GM13976 (cell line): ENCODE data around the gene MTFR2.
A peak's percentile ranks its signal among the peaks of the same experiment; 100 is the strongest.
"Not testable (repeated sequence)": the region's sequence is repeated elsewhere in the genome, so short reads cannot be mapped to it uniquely, and the experiment has no call there.

ENCODE experiments used
- DNase-seq: peaks from one replicate; pipeline ENCODE4 v3.0.0; 2012; ENCODE audit warnings: low spot score
- in situ Hi-C: fragments of 300-500 bp; cut with MboI; formaldehyde crosslinking; loops from one replicate; pipeline ENCODE4 v1.12.0; 2022; ENCODE audit warnings: low sequenced_read_pairs, mixed read lengths, inconsistent platforms; ENCODE audit not compliant: unreplicated experiment
- TF ChIP-seq, protein P1 (sequence below): IDR thresholded peaks from 2 replicates; pipeline ENCODE4 v1.5.1; 2012; ENCODE audit warnings: borderline replicate concordance, mild to moderate bottlenecking; ENCODE audit not compliant: insufficient read depth; ENCODE audit errors: extremely low read depth, missing control alignments, control extremely low read depth

MTFR2 gene

GRCh38 chr6:136226027-136226673, 24.0 kb downstream of the MTFR2 start:
- TF ChIP-seq, protein P1, sequence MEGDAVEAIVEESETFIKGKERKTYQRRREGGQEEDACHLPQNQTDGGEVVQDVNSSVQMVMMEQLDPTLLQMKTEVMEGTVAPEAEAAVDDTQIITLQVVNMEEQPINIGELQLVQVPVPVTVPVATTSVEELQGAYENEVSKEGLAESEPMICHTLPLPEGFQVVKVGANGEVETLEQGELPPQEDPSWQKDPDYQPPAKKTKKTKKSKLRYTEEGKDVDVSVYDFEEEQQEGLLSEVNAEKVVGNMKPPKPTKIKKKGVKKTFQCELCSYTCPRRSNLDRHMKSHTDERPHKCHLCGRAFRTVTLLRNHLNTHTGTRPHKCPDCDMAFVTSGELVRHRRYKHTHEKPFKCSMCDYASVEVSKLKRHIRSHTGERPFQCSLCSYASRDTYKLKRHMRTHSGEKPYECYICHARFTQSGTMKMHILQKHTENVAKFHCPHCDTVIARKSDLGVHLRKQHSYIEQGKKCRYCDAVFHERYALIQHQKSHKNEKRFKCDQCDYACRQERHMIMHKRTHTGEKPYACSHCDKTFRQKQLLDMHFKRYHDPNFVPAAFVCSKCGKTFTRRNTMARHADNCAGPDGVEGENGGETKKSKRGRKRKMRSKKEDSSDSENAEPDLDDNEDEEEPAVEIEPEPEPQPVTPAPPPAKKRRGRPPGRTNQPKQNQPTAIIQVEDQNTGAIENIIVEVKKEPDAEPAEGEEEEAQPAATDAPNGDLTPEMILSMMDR: peak; percentile 86
- peak; percentile 52 for DNase-seq
- in situ Hi-C loops: no loop called here

DNA sequence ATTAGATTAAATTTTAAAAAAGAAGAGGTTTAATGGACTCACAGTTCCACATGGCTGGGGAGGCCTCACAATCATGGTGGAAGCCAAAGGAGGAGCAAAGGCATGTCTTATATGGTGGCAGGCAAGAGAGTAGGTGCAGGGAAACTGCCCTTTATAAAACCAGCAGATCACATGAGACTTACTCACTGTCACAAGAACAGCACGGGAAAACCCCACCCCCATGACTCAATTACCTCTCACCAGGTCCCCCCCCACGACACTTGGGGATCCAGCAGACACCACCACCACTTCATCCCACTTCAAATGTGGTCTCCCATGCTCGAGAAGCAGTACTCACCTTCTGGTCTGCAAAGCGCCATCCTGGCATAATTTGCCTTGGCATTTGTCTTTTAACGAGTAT, 24.6 kb downstream of the MTFR2 start:
- TF ChIP-seq, protein P1: no peak
- DNase-seq: no peak
- in situ Hi-C loops: no loop called here

DNA sequence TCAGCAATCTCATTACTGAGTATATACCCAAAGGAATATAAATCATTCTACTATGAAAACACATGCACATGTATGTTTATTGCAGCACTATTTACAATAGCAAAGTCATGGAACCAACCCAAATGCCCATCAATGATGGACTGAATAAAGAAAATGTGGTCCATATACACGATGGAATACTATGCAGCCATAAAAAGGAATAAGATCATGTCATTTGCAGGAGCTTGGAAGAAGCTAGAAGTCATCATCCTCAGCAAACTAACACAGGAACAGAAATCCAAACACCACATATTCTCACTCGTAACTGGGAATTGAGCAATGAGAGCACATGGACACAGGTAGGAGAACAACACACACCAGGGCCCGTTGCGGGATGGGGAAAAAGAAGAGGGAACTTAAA, 25.1 kb downstream of the MTFR2 start:
- not testable (repeated sequence) for DNase-seq
- in situ Hi-C loops: loop anchor here (25.0 kb wide), 2 partner anchors 538 to 688 kb away; no protein-coding TSS in a partner anchor

DNA sequence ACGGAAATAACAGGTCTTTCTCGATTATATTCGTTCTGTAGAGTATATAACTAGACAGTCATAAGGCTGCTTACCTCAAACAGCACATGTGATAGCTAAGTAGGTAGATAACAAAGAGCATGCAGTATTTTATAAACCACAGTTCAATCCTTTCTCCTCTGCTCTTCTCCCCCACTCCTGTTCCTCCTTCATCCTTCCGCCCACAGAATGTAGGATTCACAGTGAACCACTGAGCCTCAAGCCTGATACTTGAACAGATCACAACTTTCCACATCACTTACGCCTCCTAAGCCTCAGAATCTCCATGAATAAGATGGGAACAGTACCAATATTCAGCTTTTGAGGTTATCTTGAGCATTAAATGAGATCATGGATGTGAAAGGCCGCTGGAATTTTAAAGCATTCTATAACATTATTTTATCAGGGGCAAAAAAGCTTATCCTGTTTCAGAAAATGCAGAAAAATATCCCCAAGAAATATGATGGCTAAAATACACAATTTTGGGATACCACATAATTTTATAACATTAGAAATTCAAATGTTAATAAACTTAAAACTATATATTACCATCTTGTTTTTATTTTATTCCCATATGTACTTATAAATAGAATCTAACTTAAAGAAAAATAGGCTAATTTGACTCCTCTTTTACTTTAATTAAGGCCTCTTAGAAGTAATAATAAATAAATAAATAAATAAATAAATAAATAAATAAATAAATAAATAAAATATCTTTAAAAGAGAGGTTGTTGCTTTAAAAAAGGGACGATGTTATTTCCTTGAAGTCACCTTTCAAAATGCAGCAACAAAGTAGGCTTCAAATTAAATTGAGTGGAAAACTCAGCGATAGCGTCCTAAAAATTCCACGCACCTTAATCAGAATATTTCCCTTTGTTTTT, 33.4 kb downstream of the MTFR2 start:
- no peak for DNase-seq
- TF ChIP-seq, protein P1: no peak
- in situ Hi-C loops: loop anchor here (25.0 kb wide), 2 partner anchors 529 to 679 kb away; no protein-coding TSS in a partner anchor

DNA sequence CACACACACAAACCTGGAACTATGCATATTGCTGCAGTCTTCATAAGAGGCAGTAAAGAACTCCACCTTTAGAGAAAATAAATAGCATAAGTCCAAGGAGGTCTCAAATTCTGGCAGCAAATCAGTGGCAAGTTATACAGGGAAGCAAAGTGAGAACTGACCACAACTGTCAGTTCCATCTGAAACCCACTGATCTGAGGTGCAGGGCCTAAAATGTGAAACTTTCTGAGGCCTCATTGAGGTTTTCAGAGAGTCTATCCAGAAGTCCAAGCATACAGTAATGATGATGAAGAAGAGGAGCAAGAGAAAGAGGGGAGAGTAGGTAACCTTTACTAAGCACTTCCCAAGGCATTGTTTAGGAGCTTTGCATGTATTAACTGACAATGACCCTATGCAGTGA, 36.3 kb downstream of the MTFR2 start:
- in situ Hi-C loops: loop anchor here (25.0 kb wide), 2 partner anchors 527 to 677 kb away; no protein-coding TSS in a partner anchor
- DNase-seq: no peak
- TF ChIP-seq, protein P1: no peak

GRCh38 chr6:136213012-136213539, 37.0 kb downstream of the MTFR2 start:
- DNase-seq: no peak
- TF ChIP-seq, protein P1: no peak
- in situ Hi-C loops: loop anchor here (25.0 kb wide), 2 partner anchors 526 to 676 kb away; no protein-coding TSS in a partner anchor

DNA sequence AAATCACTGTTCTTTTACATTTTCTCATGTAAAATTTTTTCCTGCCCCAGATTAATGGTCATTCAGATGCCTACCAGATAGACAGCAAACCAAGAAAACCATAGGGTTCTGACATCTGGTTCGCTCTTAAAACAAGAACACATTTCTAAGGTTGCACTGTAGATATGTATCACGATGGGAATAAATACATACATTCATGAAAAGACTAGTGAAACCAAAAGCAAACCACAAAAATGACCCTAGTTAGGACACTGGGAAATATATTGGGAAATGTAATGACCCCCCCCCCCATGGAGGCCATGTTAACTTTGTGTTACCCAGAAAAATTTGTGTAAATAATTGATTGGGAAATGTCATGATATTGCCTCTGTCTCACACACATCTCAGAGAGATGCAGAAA, 37.5 kb downstream of the MTFR2 start:
- in situ Hi-C loops: loop anchor here (25.0 kb wide), 2 partner anchors 525 to 675 kb away; no protein-coding TSS in a partner anchor
- DNase-seq: no peak
- TF ChIP-seq, protein P1: no peak
